ENCODE measurements around the gene TEPSIN.

GRCh38 chr17:81246343-81246670, 7.5 kb upstream of the TEPSIN start:
- TF ChIP-seq CTCF (conservative IDR thresholded peaks at IDR 0.05) = no peak
- TF ChIP-seq ZFX (IDR thresholded peaks at IDR 0.05) = no peak

All from C4-2B (cell line).